HUES6 (cell line): ENCODE data around the gene MAML3.

ENCODE experiments used
- H3K27ac ChIP-seq: 2 replicates; pipeline ENCODE4 v1.7.0; 2013; ENCODE audit warnings: low read depth, mild to moderate bottlenecking, low read length, inconsistent platforms
- H3K27me3 ChIP-seq: 2 replicates; pipeline ENCODE4 v1.6.1; 2013; ENCODE audit warnings: low read length; ENCODE audit not compliant: control insufficient read depth, insufficient read depth
- H3K36me3 ChIP-seq: 2 replicates; pipeline ENCODE4 v1.6.1; 2013; ENCODE audit warnings: low read length; ENCODE audit not compliant: control insufficient read depth, insufficient read depth
- H3K4me1 ChIP-seq: 2 replicates; pipeline ENCODE4 v1.6.1; 2013; ENCODE audit warnings: low read length; ENCODE audit not compliant: control insufficient read depth, insufficient read depth
- H3K4me3 ChIP-seq: 2 replicates; pipeline ENCODE4 v1.5.1; 2013; ENCODE audit warnings: low read depth, low read length
- H3K9ac ChIP-seq: one replicate; pipeline ENCODE4 v1.6.1; 2013; ENCODE audit warnings: mild to moderate bottlenecking, low read length
- H3K9me3 ChIP-seq: 2 replicates; pipeline ENCODE4 v1.6.1; 2013; ENCODE audit warnings: low read depth, low read length; ENCODE audit not compliant: control insufficient read depth, insufficient read depth

The MAML3 gene

DNA sequence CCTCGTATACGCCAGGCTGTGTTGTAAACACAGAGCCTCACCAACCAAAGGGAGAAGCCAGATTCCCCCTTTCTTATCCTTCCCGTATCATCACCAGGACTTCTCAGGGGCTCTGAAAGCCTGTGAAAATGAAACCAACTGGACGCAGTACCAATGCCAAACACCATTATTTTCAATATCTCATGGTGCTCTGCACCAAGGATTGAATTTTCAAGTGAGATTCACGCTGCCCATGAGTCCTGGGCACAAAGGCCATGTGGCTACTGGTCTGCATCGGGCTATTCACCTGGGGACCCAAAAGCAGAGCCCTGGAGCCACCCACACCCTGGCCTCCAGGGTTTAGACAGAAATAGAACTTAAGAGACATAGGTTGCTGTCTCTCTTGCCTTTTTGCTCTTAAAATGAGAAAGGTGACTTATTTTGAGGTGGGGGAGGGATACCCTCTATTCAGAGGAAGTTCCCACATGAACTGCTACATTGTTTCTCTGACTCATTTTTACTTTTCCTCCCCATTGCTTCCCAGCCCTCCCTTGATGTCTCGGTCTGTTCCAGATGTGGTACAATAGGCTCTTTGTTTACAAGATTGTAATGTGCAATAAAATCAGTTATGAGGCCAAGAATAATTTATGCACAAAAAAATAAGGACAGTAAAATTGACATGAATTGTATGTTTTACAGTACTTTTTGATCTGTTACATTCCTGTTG is 55.4 kb downstream of the MAML3 start:
- Histone ChIP-seq H3K27me3 (no peaks in the 10 kb centered on the region), H3K27ac (no peak overlapping the region), H3K4me1 (peaks cover 49% of the 10 kb centered on the region), H3K9ac (no peak overlapping the region), H3K9me3 (no peaks in the 10 kb centered on the region), H3K36me3 (no peaks in the 10 kb centered on the region), H3K4me3 (no peak overlapping the region)

DNA sequence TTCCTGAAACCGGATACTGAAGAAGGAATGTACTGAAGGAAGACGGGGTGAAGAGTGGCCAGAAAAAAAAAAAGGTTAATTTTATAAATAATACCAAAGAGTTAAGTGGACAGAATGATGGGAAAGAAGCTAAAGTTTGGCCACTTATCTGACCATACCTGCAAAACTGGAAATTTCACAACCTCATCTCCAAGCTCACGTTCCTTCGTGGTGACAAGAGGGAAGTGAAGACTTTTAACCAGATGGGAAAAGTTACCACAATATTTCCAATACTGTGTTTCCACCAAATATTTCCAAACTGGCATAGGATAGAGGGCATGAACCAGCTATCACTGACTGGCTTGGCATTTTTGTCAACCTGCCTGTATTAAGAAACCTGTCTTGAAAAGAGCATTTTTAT is 56.4 kb downstream of the MAML3 start:
- Histone ChIP-seq H3K27ac (no peak overlapping the region), H3K36me3 (no peaks in the 10 kb centered on the region), H3K27me3 (no peaks in the 10 kb centered on the region), H3K9me3 (no peaks in the 10 kb centered on the region), H3K4me3 (no peak overlapping the region), H3K4me1 (peaks cover 56% of the 10 kb centered on the region), H3K9ac (no peak overlapping the region)

DNA sequence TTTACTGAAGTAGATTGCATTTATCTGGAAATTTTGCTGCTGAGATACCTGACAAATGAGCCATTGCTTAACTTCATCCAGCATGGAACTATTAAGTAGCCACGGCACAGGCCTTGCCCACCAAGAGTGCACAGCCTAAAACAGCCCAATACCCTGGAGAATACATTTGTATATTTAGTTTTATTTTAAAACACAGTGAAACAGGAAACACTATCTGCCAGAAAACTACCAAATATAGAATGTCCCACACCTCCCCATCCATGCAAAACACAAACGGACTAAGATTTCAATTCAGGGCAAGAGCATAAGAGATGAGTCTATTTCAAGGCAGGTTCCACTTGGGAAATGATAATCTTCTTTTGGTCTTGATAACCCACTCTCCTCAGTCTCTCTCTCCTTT is 57.1 kb downstream of the MAML3 start:
- Histone ChIP-seq H3K27me3 (no peaks in the 10 kb centered on the region), H3K4me1 (peaks cover 57% of the 10 kb centered on the region), H3K27ac (no peak overlapping the region), H3K4me3 (no peak overlapping the region), H3K36me3 (no peaks in the 10 kb centered on the region), H3K9ac (no peak overlapping the region), H3K9me3 (no peaks in the 10 kb centered on the region)

DNA sequence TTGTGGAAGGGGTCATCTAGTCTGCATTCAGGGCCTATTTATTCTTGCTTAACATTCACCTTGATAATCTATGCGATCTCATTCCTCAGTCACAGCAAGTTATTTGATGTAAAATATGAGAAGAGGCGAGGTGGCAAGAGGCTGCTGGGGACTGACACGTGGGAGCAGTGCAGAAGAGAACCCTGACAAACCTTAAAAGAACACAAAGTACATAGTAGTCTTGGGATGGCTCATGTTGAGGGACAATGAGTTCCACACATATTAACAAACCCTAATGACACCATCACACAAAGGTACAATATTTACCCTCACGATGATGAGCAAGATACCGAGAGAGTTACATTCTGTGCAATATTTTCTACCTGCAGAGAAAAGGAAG is 57.5 kb downstream of the MAML3 start:
- H3K27me3 ChIP-seq, result no peaks in the 10 kb centered on the region
- no peaks in the 10 kb centered on the region for H3K9me3 ChIP-seq
- H3K27ac ChIP-seq, result no peak overlapping the region
- no peak overlapping the region for H3K9ac ChIP-seq
- H3K36me3 ChIP-seq, result no peaks in the 10 kb centered on the region
- H3K4me1 ChIP-seq, result peaks cover 61% of the 10 kb centered on the region
- H3K4me3 ChIP-seq, result no peak overlapping the region

DNA sequence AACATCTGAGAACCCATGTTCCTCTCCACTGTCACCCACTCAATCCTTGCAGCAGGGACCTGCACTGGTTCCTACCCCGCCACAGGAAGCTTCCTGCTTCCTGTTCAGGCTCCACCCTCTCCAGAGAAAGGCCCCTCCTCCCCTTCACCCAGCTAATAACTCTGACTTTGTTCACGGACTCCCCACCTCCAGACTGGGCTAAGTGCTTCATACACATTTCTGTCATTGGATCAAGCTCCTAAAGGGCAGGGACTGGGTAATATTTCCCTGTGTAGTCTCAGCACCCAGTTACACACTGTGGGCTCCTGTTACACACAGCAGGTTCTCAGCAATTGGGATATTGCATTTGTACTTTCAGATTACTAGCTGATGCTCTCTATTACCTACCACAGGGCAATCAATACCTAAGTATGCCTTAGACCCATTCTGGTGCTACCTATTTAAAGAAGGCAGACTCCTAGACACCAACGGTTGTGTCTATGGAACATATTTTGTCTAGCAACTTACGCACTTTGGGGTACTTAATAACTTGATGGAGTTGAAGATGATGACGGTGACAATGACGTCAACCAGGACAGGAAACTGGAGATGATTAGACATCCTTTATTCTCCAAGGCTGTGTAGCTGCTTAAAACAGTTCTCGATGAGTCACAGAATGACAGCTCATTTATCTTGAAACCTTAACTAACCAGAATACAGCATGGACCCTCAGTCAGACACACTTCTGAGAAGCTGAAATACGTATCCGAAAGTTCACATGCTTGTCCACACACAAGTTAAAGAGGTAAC is 58.1 kb downstream of the MAML3 start:
- H3K36me3 ChIP-seq, result no peaks in the 10 kb centered on the region
- peak overlapping the region; percentile 35; the same call in 1 of the 2 replicates for H3K27ac ChIP-seq
- H3K9me3 ChIP-seq, result no peaks in the 10 kb centered on the region
- H3K4me3 ChIP-seq, result peak overlapping the region; percentile 12; the same call in 1 of the 2 replicates
- peak overlapping the region; percentile 40 for H3K9ac ChIP-seq
- peaks cover 66% of the 10 kb centered on the region for H3K4me1 ChIP-seq
- no peaks in the 10 kb centered on the region for H3K27me3 ChIP-seq

DNA sequence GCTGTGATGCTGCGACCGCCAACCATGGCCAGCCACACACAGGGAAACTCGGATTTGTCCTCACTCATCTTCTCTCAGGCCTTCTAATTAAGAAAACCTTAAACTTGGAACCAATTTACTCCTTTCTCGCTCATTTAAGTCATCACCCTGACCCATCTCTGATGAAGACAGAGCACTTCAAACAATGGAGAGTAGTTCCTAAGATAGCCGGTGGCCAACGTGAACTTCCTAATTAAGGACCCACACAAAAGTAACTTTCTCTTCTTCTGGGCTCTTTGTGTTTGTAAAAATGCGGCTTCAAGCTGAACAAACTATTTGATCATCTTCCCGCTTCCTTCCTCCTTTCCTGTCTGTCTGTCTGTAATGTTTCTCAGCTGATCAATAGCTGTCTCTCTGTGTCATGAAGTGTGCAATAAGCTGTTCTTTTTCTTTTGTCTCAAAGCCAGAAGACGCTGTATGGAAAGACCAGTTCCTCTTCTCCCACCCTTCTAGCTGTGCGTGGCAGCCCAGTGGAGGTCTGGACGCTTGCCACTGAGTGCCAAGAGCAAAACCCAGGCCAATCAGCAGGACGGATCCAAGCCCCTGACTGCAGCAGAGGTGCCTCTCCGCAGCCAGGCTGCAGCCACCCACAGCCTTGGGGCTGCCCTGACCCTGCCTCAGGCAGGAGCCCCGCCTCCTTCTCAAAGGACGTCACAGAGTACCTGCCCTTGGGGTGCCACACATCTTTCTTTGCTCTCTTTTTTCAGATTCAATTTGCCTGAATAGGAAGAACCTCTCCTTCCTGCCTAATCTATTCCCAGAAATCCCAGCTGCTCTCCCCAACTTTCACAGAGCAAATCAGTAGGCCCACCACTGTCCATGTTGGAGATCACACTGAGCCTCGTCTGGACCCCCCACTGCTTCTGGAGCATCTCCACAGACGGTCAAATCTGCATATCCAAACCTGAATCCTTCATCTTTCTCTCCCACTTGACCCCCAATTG is 59.3 kb downstream of the MAML3 start:
- H3K36me3 ChIP-seq, result no peaks in the 10 kb centered on the region
- H3K4me1 ChIP-seq, result peaks cover 73% of the 10 kb centered on the region
- no peaks in the 10 kb centered on the region for H3K9me3 ChIP-seq
- peak overlapping the region; percentile 60 for H3K9ac ChIP-seq
- H3K27ac ChIP-seq, result peak overlapping the region; percentile 35; the same call in 1 of the 2 replicates
- peak overlapping the region; percentile 19; the same call in 1 of the 2 replicates for H3K4me3 ChIP-seq
- H3K27me3 ChIP-seq, result no peaks in the 10 kb centered on the region

DNA sequence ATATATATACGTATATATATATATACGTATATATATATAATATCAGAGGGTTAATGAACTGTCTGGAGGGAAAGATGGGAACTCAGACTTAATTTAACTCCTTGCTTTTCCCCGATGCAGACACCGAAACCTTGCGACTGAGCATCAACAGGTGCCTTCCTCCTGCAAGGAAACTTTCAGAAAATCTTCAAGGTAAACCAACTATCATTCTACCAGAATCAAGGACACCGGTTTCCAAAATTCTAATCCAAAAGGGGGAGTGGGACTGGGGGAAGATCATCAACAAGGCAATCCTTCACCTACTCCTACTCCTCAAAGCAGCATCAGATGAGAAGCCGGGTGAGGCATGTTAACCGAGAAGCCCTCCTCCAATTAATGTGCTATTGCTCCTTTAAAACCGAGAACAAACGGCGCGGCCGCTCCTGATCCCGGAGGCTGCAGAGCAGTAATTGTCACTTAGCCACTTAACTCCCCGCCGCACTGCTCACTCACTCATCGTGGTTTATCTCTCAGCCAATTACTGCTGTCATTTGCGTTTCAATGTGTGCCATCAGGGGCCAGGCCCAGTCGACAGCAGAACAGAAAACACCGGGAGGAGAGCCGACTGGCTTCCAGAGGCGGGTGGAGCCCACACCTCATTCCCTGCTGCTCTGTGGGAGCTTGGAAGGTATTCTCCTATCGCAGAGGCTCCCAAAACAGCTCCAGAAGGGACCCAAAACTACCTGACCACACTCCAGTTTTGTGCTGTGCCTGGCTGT is 61.7 kb downstream of the MAML3 start:
- Histone ChIP-seq H3K9me3 (no peaks in the 10 kb centered on the region), H3K4me3 (peak overlapping the region; percentile 26), H3K27me3 (no peaks in the 10 kb centered on the region), H3K4me1 (peaks cover 75% of the 10 kb centered on the region), H3K27ac (peak overlapping the region; percentile 33; the same call in 1 of the 2 replicates), H3K9ac (peak overlapping the region; percentile 66), H3K36me3 (no peaks in the 10 kb centered on the region)

DNA sequence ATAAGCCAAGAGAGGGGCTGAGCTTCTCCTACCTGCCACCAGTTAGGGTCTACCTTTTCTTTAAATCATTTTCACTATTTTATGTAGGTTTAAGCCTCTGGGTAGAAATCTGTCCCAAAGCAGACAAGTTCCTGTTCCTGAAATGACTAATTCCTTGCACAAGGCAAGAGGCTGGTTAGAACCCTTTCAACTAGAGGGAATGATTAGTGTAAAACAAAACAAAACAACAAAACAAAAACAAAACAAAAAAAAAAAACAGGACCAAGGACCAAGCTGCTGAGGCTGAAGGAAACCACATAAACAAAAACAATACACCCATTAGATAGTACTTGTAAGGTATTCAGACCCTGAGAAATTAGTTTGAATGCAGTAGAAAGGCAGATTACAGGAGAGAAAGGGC is 62.7 kb downstream of the MAML3 start:
- no peaks in the 10 kb centered on the region for H3K27me3 ChIP-seq
- H3K27ac ChIP-seq, result peak overlapping the region; percentile 21; the same call in 1 of the 2 replicates
- peak overlapping the region; percentile 18 for H3K9ac ChIP-seq
- no peaks in the 10 kb centered on the region for H3K36me3 ChIP-seq
- peaks cover 72% of the 10 kb centered on the region for H3K4me1 ChIP-seq
- no peaks in the 10 kb centered on the region for H3K9me3 ChIP-seq
- no peak overlapping the region for H3K4me3 ChIP-seq

DNA sequence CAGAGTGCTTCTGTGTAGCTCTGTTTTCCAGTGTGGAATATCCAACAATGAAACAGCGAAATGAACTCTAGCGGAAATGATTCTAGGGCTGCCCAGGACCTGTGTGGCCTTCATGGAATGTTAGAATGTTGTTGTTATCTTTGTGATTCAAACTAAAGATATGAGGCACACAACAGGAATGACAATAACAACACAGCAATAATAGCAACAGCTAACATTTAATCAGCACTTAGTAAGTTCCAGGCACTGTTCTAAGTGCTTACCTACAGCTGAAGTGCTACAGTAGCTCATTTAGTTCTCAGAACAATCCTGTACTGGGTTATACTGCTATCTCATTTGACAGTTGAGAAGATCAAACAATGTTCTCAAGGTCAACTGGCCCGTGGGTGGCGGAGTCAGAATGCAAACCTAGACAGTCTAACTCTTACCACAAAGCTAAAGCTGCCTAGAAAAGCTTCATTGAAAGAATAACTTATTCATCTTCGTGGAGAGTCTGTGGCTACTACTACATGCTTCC is 63.7 kb downstream of the MAML3 start:
- H3K27me3 ChIP-seq, result no peaks in the 10 kb centered on the region
- no peak overlapping the region; the same call in 1 of the 2 replicates for H3K27ac ChIP-seq
- H3K4me3 ChIP-seq, result no peak overlapping the region; the same call in 1 of the 2 replicates
- no peak overlapping the region for H3K9ac ChIP-seq
- H3K4me1 ChIP-seq, result peaks cover 65% of the 10 kb centered on the region
- H3K9me3 ChIP-seq, result no peaks in the 10 kb centered on the region
- no peaks in the 10 kb centered on the region for H3K36me3 ChIP-seq

DNA sequence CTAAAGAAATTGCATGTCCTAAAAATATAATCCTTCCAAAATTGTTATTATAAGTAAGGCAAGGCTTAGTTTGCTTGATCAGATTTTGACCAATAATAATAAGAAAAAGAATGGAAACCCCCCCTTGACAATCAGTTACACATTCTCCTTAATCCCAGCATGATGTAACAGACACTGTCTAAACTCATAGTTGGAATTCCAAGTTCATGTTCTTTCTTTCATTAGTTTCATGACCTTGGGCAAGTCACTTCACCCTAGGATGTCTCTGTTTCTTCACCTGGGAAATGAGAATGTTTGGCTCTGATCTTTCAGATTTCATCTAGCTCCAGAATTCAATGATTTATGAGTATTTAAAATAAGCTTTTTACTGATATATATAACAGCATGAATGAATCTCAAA is 64.8 kb downstream of the MAML3 start:
- no peak overlapping the region for H3K4me3 ChIP-seq
- no peak overlapping the region for H3K9ac ChIP-seq
- H3K9me3 ChIP-seq, result no peaks in the 10 kb centered on the region
- H3K27ac ChIP-seq, result no peak overlapping the region
- H3K36me3 ChIP-seq, result no peaks in the 10 kb centered on the region
- H3K4me1 ChIP-seq, result peaks cover 65% of the 10 kb centered on the region
- H3K27me3 ChIP-seq, result no peaks in the 10 kb centered on the region
